Glomerular visceral epithelial cell (primary cell): ENCODE data around the gene BBS9.
"Not testable (repeated sequence)": the region's sequence is repeated elsewhere in the genome, so short reads cannot be mapped to it uniquely, and the experiment has no call there.

Experiments used
- DNase-seq: peaks from one replicate; pipeline ENCODE4 v3.0.0-alpha.2; 2016; ENCODE audit errors: extremely low spot score

BBS9 gene

DNA sequence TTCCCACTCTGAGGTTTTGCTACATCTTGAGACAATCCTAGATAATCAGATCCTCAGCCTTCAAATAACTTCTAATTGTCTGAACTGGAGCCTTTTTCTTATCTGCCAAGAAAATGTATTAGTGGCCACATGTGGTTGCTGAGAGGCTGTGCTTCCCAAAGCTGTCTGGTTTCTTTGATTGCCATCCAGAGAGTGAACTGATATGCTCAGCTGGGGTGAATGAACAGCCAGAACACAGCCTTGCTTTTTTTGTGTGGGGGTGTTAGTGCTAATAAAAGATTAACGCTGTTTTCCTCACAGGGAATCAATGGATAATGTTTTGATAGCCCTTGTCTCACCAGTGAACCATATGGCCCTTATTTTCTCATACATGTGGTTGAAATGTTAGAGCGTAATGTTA lies 66.9 kb downstream of the BBS9 start:
- DNase-seq: no peak

DNA sequence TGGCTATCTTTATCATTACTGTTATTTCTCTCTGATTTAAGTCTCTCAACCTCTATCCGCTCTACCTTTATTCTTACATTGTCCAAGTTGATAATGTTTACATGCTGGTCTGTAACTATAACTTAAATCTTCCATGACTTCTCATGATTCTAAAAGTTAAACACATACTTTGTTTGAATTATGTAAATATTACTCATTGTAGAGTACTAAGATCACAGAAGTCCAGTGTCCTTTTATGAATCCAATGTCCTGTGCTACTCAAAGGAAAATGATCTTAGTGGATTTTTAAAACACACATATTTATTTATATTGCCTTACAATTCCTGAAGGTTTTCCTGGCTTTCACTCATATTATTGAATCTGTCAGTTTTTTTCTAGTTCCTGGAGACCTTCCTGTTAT lies 70.9 kb downstream of the BBS9 start:
- DNase-seq: no peak

DNA sequence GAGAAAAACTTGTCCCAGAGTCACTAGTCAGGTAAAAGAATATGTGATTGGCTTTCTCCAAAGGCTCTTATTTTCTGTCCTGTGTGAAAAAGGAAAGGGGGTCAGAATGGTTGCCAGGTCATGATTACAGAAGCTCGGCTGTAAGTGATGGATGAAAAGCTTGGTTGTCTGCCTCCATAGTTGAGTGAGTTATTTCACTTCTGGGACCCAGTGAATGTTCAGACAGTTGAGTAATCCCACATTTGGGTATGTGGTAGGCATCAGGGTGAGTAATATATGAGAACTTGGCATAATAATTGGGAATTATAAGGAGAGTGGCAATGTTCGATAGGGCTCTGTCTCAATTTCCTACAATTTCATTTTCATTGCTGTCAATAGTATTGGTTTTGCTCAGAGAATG lies 72.5 kb downstream of the BBS9 start:
- peak; percentile 28 for DNase-seq

DNA sequence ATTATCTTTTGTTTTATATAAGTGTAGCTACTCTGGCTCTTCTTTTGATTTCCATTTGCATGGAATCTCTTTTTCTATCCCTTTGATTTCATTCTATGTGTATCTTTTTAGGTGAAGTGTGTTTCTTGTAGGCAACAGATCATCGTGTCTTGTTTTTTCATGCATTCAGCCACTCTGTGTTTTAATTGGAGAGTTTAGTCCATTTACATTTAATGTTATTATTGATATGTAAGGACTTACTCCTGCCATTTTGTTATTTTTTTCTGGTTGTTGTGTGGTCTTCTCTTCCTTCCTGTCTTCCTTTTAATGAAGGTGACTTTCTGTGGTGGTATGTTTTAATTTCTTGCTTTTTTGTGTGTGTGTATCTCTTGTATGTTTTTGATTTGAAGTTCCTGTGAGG lies 81.6 kb downstream of the BBS9 start:
- DNase-seq: no peak

DNA sequence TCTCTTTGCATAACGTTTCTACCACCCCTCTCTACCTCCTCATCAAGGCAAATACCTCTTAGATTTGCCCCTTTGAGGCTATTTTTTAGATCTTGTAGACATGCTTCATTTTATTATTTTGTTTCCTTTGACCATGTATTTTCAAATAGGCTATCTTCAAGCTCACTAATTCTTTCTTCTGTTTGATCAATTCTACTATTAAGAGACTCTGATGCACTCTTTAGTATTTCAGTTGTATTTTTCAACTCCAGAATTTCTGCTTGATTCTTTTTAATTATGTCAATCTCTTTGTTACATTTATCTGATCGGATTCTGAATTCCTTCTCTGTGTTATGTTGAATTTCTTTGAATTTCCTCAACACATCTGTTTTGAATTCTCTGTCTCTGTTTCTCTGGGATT lies 82.8 kb downstream of the BBS9 start:
- DNase-seq: no peak

DNA sequence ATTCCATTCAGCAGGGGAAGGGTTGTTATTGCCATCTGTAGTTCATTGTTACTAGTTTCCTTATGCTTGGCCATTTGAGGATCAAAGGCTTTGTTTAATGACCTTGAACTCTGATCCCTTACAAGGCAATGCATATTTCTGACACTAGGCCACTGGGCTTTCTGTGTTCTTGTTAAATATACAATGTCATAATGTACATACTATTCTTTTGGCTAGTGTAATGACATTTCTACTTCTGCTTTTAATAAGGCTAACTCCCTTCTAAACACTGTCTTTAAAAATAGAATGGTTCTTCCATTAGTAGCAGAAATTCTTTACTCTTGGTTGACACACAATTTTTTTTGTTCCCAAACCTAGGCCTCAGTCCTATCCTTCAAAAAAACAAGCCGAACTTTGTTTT lies 86.6 kb downstream of the BBS9 start:
- no peak for DNase-seq

DNA sequence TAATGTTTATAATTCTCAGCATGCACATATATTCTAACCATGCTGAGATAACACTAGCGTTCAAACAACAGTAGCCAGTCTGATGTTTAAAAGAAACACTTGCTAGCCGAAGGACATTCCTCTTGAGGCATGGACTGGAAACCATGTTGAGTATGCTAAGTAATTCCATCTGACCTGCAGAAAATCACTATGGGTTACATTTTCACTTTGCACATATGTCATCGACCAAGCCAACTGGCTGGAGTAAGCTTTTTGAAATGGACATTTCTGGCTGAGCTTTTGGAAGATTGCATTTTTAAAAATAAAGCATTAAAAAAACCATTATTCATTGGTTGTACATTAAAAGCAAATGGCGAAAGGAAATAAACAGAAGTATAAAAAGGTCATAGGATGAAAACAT lies 88.2 kb downstream of the BBS9 start:
- no peak for DNase-seq

DNA sequence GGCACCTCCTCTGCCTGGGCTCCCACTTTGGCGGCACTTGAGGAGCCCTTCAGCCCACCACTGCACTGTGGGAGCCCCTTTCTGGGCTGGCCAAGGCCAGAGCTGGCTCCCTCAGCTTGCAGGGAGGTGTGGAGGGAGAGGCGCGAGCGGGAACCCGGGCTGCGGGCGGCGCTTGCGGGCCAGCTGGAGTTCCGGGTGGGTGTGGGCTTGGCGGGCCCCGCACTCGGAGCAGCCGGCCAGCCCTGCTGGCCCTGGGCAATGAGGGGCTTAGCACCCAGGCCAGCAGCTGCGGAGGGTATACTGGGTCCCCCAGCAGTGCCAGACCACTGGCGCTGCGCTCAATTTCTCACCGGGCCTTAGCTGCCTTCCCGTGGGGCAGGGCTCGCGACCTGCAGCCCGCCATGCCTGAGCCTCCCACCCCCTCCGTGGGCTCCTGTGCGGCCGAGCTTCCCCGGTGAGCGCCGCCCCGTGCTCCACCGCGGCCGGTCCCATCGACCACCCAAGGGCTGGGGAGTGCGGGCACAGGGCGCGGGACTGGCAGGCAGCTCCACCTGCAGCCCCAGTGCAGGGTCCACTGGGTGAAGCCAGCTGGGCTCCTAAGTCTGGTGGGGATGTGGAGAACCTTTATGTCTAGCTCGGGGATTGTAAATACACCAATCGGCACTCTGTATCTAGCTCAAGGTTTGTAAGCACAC lies 89.6 kb downstream of the BBS9 start:
- not testable (repeated sequence) for DNase-seq

DNA sequence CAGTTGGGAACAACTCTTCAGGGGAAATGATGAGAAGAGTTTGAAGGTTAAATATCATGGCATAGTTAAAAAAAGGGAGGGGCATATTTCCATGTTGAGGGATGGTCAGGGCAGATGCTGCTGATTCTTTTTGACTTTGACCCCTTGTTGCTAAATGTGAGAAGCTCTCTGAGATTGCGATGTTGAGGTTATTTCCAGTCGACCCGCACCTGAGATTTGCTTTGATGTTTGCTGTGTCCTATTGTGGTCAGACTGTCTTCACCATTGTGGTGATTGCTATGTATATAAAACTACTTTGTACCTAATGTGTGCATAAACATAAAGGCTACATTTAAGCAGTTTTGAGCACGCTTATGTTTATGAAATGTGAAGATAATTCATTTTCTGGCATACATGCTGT lies 90.9 kb downstream of the BBS9 start:
- DNase-seq: no peak

DNA sequence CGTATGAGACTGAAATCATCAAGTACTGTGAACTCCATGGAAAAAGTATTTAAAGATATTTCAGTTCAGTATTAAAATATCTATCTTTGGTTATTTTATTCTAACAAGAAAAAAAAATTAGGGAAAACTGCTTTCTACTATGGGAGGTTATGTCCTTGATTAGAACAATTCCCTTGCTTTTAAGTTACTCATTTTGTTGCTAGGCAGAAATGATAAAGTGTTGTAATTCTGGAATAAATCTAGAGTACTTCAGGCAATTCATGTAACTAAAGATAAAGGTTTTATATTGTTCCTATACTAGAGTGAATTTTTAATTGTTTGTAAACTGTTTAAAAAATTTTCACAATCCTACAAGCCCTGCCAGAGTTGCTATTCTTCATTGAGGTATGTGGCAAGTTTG lies 92.0 kb downstream of the BBS9 start:
- DNase-seq: no peak

DNA sequence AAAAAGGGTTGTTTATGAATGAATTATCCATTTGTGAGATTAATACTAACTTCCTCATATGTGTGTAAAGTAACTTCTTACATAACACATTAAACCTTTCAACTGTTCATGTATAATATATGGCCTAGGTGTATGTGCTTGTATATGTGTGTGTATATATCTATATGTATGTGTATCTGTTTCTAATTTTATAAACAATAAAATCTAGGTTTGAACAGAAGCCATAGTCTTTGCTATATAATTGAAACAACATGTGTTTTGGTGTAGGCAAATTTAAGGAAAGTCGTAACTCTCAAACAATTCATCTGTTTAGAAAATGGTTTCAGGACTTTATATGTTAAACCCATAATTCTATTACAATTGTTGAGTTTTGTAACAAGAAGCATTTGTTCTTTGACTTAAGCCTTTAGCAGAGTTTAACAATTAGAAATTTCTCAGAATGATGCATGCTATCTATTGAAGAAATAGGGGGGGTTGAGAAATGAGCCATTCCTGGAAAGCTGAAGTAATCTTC lies 103.3 kb downstream of the BBS9 start:
- DNase-seq: no peak

DNA sequence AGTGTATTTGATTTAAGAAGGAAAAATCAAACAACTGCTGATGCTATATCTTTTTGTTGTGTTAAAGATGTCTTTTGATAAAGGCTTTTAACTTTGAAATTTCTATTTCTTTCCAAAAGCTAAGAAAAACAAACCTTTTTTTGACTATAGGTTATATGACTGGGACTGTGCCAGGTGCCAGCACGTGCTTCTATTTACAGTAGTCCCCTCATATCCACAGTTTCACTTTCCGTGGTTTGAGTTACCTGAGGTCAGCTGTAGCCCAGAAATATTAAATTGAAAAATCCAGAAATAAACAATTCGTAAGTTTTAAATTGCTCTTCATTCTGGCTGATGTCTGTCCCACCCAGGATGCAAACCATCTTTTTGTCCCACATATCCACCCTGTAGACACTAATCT lies 104.3 kb downstream of the BBS9 start:
- DNase-seq: no peak

DNA sequence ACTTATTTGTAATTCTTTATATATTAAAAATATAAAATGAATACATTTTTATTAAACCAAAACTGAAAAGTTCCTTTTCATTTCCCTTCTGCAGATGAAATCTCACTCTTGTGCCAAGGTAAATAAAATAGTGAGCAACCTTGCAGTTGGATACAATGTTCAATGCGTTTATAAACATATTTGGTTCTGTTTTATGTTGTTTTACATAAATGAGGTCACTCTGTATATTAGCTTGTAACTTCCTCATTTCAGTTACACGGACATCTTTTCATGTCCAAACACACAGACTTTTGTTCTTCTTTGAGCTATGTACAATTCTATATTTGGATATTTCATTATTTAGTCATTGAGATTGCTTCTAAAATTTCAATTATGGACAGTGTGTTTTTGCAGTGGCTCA lies 107.7 kb downstream of the BBS9 start:
- no peak for DNase-seq

DNA sequence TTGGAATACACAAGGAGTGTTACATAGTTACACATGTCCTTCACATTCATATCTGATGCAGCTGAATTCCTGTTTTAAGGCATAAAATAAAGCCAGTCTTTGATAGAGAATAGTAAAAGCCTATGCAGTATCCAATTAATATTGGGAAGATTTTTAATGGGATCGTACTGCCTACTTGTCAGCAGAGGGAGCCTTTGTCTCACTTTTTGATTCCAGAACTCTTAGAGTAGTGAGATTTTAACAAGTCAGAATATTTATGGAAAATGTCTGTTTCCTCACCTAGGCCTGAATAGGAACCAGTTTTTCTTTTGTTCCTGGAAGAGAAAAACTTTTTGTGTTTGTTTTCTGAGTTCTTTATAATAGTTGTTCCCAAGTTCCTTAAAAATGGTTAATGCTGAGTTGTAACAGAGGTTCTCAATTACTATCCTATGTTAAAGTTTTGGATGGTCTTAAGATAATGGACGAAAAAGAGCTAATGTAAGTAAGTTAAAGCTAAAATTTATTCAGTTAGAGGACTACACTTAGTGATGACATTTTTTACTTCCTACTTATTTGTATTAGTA lies 114.0 kb downstream of the BBS9 start:
- DNase-seq: peak; percentile 41

DNA sequence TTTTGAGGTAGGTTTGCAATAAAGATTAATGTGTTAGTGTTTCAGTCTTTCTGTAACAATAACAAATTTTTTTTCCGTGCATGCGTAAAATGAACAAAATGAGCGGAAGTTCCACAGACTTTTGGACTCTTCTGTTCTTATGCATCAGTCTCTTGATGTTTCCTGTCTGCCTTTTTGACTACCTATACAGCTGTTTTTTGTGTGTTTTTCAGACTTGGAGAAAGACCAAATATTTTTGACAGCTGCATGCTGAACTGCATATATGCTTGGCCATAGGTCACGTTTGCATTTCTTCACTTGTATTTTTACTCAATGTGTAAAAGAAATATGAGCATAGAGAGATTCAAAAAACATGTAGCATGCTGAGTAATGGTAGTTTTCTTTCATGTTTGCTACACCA lies 119.3 kb downstream of the BBS9 start:
- no peak for DNase-seq

DNA sequence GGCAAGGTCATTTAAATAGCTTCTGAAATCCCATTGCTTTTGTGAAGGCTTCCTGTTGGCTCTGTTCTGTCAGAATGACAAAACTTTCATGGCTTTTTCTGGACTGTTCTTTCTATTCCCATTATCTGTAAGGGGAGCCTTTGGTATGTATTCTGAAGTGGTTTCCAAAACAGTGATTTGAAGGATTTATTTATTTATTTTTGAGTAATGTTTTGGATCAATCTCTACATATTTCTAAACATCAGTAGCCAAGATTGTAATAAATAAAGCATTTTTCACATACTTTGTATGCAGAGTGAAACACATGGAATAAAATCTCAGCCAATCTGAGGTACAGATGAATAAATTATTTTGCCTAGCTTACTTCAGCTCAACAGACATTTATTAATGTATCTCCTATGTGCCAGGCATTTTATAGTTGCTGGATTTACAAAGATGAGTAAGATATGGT lies 121.1 kb downstream of the BBS9 start:
- no peak for DNase-seq

DNA sequence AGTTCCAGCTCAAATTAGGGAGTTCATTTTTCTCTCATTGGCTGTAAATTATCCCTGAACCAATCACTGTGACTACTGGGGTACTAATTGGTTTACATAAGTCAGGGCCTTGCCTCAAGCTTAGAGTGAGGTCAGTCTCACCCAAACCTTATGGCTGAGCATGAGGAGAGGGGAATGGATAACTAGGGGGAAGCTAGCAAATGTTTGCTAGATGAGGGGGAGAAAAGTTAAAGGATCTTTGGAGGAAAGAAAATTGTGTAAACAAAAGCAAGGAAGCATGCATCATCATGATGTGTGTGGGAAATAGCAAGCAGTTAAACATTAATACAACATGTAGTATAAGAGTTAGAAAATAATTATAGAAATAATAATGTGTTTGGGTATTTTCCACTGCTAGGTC lies 121.9 kb downstream of the BBS9 start:
- DNase-seq: no peak

DNA sequence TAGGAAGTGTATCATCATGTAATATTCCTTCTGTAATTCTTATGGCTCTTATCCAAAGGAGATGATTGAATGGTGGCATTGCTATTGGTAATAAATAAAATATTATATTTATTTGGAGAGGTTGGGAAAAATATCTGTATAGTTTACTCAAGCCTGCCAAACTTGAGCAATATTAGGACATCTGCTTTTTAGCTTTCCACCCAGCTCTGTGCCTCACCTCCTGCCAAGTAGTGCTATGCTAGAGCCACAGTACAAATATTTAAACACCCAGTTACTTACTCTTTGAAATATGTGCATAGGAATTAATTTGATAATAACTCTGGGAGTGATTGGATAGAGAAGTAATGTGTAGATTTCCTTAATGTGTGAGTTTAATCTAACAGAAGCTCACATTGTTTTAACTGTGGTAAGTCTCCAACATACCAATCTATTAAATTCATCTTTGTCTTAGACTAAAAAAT lies 129.2 kb downstream of the BBS9 start:
- no peak for DNase-seq

DNA sequence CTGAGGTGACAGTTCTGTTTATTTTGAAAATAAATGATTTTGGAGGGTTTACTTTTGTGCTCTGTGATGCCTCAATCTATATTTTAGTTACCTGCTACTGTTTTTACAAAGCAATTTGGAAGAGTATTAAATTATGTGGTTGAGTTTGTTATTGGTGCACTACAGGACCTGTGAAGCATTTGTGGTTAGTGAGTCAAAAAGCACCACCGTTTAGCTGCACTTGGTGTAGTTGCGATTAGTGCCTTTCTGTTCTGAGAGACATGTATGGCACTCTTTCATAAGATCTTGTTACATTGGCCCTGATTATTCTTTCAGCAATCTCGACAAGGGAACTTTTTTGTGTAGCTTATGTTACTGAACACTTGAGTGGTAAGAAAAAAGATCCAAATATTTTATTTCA lies 132.2 kb downstream of the BBS9 start:
- peak; percentile 6 for DNase-seq

DNA sequence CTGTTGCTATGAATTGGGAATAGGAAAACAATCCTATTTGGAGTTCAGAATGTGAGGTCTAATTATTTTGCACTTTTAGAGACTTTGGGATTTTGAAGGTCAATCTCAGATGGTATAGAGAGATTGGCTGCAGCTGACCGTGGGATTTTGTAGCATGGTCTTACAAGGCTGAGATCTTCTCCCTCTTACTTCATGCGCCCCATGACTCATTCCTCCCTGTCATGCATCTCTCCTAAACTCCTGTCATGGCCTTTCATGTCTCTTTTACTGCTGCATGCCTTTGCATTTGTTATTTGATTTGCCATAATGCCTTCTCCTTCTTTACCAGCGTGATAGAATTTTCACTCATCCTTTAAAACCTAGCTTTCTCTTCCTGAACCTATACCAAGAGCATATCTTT lies 133.1 kb downstream of the BBS9 start:
- no peak for DNase-seq

DNA sequence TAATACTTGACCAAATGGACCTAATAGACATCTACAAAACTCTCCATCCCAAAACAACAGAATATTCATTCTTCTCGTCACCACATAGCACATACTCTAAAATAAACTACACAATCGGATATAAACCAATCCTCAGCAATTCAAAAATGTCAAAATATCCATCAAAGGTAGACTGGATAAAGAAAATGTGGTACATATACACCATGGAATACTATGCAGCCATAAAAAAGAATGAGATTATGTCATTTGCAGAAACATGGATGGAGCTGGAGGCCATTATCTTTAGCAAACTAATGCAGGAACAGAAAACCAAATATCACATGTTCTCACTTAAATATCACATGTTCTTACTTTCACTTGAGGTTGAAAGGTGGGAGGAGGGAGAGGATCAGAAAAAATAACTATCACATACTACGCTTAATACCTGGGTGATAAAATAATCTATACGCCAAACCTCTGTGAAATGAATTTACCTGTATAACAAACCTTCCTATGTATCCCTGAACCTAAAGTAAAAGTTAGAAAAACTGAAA lies 142.5 kb downstream of the BBS9 start:
- DNase-seq: not testable (repeated sequence)

DNA sequence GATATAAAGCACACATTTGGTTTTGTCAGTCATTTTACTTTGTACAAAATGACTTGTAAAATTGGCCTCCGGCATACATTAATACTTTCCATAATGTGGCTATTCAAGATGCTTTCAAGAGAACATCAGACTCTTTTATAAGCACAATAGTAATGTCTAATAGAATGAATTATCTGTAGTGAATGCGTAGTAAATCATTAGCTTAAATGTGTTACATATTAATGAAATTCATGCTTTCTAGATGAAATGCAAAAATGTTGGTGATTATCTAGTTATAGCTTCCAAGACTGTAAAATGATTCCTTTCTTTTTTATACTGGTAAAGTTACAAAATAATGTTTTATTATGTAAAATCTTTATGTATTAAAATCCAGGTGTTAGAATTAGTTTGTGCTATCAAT lies 144.0 kb downstream of the BBS9 start:
- no peak for DNase-seq

DNA sequence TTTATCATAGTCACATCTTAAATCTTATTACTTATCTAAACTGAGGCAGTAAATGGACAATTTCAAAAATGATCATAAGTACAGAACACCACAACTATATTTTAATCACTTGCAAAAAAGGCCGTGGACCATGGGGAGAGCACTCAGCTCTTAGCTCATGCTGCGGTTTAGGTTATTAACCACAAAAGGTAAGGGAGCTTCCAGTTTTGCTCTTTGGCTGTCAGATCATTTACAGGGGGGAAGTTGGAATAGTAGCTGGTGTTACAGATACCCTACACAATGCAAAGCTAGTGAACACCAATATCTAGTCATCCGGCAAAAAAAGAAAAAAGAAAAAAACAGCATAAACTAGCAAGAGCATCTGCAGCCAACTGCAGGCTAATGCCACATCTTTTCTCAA lies 147.0 kb downstream of the BBS9 start:
- no peak for DNase-seq
